ENCODE data around the gene RNF208. TPM values are rescaled to one million over a fixed set of nuclear protein-coding genes. Genes with fewer than 3 reads are reported as not detected.

RNF208 gene
- total and polyA plus RNA-seq, 10 of the 15 experiments (the other 5 are each of a cell fraction or from before 2014, with no cell fraction given), result 0.06 to 10.7 (median 0.77) TPM

DNA sequence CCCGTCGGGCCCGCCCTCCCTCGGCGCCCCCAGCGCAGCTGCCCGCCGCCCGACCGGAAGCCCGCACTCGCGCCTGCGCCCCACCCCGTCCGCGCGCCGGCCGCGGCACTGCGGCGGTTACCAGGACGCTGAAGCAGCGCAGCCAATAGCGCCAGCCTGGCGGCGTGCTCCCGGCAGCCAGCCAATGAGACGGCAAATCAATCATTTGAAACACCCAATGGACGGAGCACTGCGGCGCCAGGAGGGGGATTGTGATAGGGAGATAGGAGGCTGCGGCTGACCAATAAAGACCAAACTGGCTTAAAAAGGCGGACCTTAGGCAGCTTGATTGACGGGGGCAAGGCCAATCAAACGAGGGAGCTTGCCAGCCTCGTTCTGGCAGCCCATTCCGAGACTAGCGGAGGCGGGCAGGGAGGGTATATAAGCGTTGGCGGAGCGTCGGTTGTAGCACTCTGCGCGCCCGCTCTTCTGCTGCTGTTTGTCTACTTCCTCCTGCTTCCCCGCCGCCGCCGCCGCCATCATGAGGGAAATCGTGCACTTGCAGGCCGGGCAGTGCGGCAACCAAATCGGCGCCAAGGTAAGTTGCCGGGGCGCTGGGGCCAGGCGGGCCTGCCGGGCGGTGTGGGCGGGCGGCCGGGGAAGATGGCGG, 18.9 kb upstream of the RNF208 start, which contains the start of gene TUBB4B (continued):
- TF ChIP-seq, protein P1, sequence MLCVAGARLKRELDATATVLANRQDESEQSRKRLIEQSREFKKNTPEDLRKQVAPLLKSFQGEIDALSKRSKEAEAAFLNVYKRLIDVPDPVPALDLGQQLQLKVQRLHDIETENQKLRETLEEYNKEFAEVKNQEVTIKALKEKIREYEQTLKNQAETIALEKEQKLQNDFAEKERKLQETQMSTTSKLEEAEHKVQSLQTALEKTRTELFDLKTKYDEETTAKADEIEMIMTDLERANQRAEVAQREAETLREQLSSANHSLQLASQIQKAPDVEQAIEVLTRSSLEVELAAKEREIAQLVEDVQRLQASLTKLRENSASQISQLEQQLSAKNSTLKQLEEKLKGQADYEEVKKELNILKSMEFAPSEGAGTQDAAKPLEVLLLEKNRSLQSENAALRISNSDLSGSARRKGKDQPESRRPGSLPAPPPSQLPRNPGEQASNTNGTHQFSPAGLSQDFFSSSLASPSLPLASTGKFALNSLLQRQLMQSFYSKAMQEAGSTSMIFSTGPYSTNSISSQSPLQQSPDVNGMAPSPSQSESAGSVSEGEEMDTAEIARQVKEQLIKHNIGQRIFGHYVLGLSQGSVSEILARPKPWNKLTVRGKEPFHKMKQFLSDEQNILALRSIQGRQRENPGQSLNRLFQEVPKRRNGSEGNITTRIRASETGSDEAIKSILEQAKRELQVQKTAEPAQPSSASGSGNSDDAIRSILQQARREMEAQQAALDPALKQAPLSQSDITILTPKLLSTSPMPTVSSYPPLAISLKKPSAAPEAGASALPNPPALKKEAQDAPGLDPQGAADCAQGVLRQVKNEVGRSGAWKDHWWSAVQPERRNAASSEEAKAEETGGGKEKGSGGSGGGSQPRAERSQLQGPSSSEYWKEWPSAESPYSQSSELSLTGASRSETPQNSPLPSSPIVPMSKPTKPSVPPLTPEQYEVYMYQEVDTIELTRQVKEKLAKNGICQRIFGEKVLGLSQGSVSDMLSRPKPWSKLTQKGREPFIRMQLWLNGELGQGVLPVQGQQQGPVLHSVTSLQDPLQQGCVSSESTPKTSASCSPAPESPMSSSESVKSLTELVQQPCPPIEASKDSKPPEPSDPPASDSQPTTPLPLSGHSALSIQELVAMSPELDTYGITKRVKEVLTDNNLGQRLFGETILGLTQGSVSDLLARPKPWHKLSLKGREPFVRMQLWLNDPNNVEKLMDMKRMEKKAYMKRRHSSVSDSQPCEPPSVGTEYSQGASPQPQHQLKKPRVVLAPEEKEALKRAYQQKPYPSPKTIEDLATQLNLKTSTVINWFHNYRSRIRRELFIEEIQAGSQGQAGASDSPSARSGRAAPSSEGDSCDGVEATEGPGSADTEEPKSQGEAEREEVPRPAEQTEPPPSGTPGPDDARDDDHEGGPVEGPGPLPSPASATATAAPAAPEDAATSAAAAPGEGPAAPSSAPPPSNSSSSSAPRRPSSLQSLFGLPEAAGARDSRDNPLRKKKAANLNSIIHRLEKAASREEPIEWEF (IDR thresholded peaks at IDR 0.05; ENCODE audit: insufficient replicate concordance, low read depth, low read length), result no peak
- TF ChIP-seq TBL1XR1 (IDR thresholded peaks at IDR 0.05; ENCODE audit: low read depth, low read length) (peak; percentile 48; the same call in 1 of the 2 replicates), SIX5 (IDR thresholded peaks at IDR 0.05; ENCODE audit: low read depth, low read length, severe bottlenecking) (no peak), PRDM15 (CRISPR knock-in tag; IDR thresholded peaks at IDR 0.05) (no peak), SUZ12 (IDR thresholded peaks at IDR 0.05; ENCODE audit: unreplicated experiment) (no peak), NFIC (IDR thresholded peaks at IDR 0.05; ENCODE audit: low read depth, low read length) (no peak), MEF2B (IDR thresholded peaks at IDR 0.05; ENCODE audit: partially characterized antibody, poor library complexity, severe bottlenecking) (no peak), NRF1 (conservative IDR thresholded peaks at IDR 0.05; ENCODE audit: low read depth, low read length) (peak; percentile 64), HDAC6 (IDR thresholded peaks at IDR 0.05; ENCODE audit: unreplicated experiment) (peak; percentile 88), SMC3 (IDR thresholded peaks at IDR 0.05; ENCODE audit: borderline replicate concordance, low read length) (no peak), MEF2A (IDR thresholded peaks at IDR 0.05; ENCODE audit: insufficient read depth, low read depth, low read length) (0 out of 2 replicates have a peak, but pooled peaks have one; percentile 48), TCF3 (IDR thresholded peaks at IDR 0.05; ENCODE audit: borderline replicate concordance, insufficient read depth, low read depth, low read length) (peak; percentile 90), RAD51 (IDR thresholded peaks at IDR 0.05) (no peak), POLR2AphosphoS5 (IDR thresholded peaks at IDR 0.05; ENCODE audit: low read length) (peak; percentile 99), STAT1 (conservative IDR thresholded peaks at IDR 0.05) (peak; percentile 93)
- TF ChIP-seq, protein P2, sequence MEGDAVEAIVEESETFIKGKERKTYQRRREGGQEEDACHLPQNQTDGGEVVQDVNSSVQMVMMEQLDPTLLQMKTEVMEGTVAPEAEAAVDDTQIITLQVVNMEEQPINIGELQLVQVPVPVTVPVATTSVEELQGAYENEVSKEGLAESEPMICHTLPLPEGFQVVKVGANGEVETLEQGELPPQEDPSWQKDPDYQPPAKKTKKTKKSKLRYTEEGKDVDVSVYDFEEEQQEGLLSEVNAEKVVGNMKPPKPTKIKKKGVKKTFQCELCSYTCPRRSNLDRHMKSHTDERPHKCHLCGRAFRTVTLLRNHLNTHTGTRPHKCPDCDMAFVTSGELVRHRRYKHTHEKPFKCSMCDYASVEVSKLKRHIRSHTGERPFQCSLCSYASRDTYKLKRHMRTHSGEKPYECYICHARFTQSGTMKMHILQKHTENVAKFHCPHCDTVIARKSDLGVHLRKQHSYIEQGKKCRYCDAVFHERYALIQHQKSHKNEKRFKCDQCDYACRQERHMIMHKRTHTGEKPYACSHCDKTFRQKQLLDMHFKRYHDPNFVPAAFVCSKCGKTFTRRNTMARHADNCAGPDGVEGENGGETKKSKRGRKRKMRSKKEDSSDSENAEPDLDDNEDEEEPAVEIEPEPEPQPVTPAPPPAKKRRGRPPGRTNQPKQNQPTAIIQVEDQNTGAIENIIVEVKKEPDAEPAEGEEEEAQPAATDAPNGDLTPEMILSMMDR (IDR thresholded peaks at IDR 0.05 in 2 of 3, conservative IDR thresholded peaks at IDR 0.05 in 1 of 3; ENCODE audit: control insufficient read depth in 2 of 3, extremely low read depth in 1 of 3, insufficient read depth in 1 of 3, low read depth in 3 of 3, low read length in 3 of 3), result no peak
- TF ChIP-seq, protein P3, sequence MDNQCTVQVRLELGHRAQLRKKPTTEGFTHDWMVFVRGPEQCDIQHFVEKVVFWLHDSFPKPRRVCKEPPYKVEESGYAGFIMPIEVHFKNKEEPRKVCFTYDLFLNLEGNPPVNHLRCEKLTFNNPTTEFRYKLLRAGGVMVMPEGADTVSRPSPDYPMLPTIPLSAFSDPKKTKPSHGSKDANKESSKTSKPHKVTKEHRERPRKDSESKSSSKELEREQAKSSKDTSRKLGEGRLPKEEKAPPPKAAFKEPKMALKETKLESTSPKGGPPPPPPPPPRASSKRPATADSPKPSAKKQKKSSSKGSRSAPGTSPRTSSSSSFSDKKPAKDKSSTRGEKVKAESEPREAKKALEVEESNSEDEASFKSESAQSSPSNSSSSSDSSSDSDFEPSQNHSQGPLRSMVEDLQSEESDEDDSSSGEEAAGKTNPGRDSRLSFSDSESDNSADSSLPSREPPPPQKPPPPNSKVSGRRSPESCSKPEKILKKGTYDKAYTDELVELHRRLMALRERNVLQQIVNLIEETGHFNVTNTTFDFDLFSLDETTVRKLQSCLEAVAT (IDR thresholded peaks at IDR 0.05), result no peak; the same call in 1 of the 2 replicates
